HL-60 (cell line): Measurements from ENCODE around the gene ZNF200.

Experiments used
- DNase-seq, 2 experiments: peaks; one replicate each; pipeline ENCODE4 v3.0.0-alpha.2; 2010 to 2020; ENCODE audit warnings: low read depth in 1 of 2, low spot score in 1 of 2
- H3K27ac ChIP-seq: fragments of 250-450 bp; sonication (Bioruptor Pico); replicated peaks from 2 replicates; pipeline ENCODE4 v1.5.1; 2020; ENCODE audit warnings: mild to moderate bottlenecking, moderate library complexity
- H3K27me3 ChIP-seq: fragments of 250-450 bp; sonication (Bioruptor Pico); 2 replicates; pipeline ENCODE4 v1.5.1; 2021; ENCODE audit warnings: mild to moderate bottlenecking, moderate library complexity; ENCODE audit not compliant: insufficient read depth, poor library complexity, severe bottlenecking
- H3K4me3 ChIP-seq: replicated peaks from 2 replicates; pipeline ENCODE4 v1.5.1; 2011; ENCODE audit warnings: mild to moderate bottlenecking, control low read depth, low read length; ENCODE audit not compliant: insufficient read depth
- CTCF ChIP-seq: IDR thresholded peaks from one replicate; pipeline ENCODE4 v1.5.1; 2011; ENCODE audit warnings: low read length, control low read depth, inconsistent platforms; ENCODE audit not compliant: insufficient read depth
- GABPA ChIP-seq: IDR thresholded peaks from 2 replicates; pipeline ENCODE4 v1.6.1; 2012; ENCODE audit warnings: low read depth
- POLR2AphosphoS5 ChIP-seq: IDR thresholded peaks from 2 replicates; pipeline ENCODE4 v1.6.1; 2012; ENCODE audit warnings: low read depth
- REST ChIP-seq: IDR thresholded peaks from 2 replicates; pipeline ENCODE4 v1.6.1; 2012; ENCODE audit warnings: low read depth; ENCODE audit not compliant: insufficient replicate concordance
- SPI1 ChIP-seq: IDR thresholded peaks from 2 replicates; pipeline ENCODE4 v1.6.1; 2012; ENCODE audit warnings: low read depth, mild to moderate bottlenecking, borderline replicate concordance

The ZNF200 gene

DNA sequence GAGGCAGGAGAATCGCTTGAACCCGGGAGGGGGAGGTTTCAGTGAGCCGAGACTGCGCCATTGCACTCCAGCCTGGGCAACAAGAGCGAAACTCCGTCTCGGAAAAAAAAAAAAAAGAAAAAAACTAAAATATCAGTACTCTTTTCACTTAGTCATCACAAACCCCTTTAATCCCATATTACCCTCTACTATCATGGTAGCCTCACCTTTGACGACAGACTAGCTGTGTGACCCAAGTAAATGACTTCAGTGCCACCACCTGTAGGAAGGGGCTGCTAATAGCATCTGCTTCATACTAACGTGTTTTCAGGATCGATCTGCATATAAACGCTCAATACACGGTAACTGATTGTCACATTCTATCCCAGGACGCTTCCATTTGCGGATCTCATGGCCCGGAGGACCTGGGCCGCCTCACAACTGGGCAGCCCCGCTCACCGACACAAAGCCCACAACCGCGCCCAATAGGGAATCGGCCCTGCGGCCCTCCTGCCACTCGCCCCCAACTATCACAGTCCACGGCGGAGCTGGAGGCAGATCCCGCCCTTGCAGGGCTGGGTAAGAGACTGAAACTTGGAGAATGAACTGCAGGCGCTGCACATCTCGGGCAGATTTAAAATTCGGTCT, 47.3 kb upstream of the ZNF200 start:
- Histone ChIP-seq H3K27me3 (no peaks in the 10 kb centered on the region), H3K4me3 (peak overlapping the region; percentile 98), H3K27ac (peak overlapping the region; percentile 98)
- peak in 1 of 2 experiments; percentile 47 for DNase-seq
- TF ChIP-seq REST (no peak), POLR2AphosphoS5 (no peak), CTCF (no peak), GABPA (no peak), SPI1 (no peak)

DNA sequence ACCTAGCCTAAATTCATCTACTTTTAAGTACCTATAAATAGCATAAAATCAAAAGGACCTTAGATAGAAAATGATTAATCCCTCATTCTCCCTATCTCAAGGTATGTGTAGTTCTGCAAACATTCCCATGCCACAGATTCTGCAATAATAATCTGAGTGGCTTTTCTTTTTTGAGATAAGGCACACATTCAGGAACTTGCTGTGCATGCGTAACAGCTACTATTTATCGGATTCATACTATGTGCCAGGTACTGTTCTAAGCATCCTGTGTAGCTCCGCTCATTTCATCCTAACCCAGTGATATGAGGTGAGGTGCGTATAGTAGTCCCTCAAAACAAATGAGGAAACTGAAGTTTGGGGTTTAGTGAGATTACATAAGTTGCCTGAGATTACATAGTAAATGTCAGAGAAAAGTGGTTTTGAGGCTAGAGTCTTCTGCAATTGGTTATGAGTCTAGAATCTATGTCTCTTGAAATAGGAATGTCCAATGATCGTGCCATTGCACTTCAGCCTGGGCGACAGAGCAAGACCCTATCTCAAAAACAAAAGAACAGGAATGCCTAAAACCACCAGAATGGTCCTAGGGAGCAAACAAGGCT, 46.4 kb upstream of the ZNF200 start:
- Histone ChIP-seq H3K27ac (peak overlapping the region; percentile 36), H3K4me3 (no peak overlapping the region), H3K27me3 (no peaks in the 10 kb centered on the region)
- peak in 1 of 2 experiments; percentile 53 for DNase-seq
- TF ChIP-seq CTCF = no peak
- no peak for TF ChIP-seq GABPA
- no peak for TF ChIP-seq POLR2AphosphoS5
- no peak for TF ChIP-seq REST
- TF ChIP-seq SPI1 = no peak

DNA sequence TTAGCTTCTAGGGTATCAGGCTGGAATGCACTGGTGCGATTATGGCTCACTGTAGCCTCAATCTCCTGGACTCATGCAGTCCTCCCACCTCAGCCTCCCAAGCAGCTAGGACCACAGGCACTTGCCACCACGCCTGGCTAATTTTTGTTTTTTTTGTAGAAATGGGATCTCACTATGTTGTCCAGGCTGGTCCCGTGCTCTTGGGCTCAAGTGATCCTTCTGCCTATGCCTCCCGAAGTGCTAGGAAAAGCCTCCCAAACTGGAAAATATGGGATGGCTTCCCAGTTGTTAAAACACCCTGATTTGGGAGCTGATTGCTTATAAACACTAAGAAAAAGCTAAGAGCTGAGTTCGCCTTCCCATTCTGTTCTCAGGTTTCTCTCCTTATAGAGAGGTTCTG, 41.7 kb upstream of the ZNF200 start:
- no peak for DNase-seq
- no peak overlapping the region for H3K4me3 ChIP-seq
- TF ChIP-seq SPI1 (no peak), REST (no peak), CTCF (no peak), POLR2AphosphoS5 (no peak), GABPA (no peak)
- no peaks in the 10 kb centered on the region for H3K27me3 ChIP-seq
- H3K27ac ChIP-seq = no peak overlapping the region
